Stimulated activated CD4-positive, alpha-beta T cell treated with anti-CD3 and anti-CD28 coated beads, Interleukin-15, amount 100 ng/mL, for 1 hour (primary cell): Measurements from ENCODE around the gene HMGCR.

ENCODE experiments used
- DNase-seq, 2 donors: peaks; one replicate each; pipeline ENCODE4 v3.0.0-alpha.2; 2020; ENCODE audit warnings: low read depth in 1 of 2, low spot score in 1 of 2

The HMGCR gene

DNA sequence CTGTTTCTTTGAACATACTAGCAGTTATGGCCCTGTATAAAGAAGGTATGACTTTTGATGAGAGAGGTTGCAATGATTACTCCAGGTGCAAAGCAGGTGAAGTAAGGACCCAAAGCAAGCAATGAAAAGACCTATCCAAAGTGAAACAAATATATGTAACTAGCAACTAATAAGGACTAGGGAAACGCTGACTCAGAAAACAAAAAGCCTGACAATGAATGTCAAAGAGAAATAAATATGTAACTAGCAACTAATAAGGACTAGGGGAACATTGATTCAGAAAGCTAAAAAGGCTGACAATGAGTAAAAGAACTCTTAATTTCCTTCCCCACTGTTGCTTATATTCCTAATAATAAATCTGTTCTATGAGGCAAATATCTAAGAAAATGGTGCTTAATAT is 43.1 kb downstream of the HMGCR start:
- DNase-seq = no peak

GRCh38 chr5:75381456-75381855 is 44.4 kb downstream of the HMGCR start:
- no peak for DNase-seq

DNA sequence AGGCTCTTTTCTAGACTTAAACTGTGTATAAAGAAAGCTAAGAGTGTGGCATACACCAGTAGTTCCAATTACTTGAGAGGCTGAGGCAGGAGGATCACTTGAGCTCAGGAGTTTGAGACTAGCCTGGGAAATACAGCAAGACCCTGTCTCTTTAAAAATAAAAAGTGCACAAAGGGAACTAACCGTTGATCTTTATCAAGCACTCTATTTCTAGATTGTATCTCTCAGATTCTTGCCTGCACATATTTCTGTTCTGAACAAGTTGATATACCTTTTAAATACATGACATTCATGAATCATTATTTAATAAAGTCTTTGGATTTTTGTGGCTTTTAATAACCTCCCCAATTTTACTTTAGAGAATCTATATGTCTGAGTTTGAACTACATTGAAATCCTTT is 47.2 kb downstream of the HMGCR start:
- DNase-seq = no peak

DNA sequence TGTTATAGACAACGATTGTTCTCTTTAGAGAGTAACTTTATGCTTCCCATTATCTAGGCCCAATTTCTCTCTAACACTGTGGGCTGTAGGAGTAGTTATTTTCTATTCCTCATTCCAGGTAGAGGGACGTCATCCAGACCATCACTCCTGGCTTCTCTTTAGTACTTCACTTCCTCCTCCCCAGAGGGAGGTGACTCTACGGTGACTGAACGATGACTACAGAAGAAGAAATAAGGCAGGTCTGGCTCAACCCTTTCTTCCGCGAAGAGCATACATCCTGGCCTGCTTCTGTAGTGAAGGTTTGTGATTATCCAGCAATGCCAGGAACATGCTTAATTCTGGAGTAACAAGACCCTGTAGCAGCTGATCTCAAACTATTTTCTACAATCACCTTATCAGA is 50.8 kb downstream of the HMGCR start:
- DNase-seq = no peak

GRCh38 chr5:75389430-75389829 is 52.4 kb downstream of the HMGCR start:
- DNase-seq = no peak

GRCh38 chr5:75395277-75395676 is 58.3 kb downstream of the HMGCR start:
- DNase-seq = no peak

GRCh38 chr5:75405296-75405695 is 68.3 kb downstream of the HMGCR start:
- DNase-seq = no peak
